Naive thymus-derived CD4-positive, alpha-beta T cell (primary cell): ENCODE measurements around the gene SCYL2. TPM values are rescaled to one million over a fixed set of nuclear protein-coding genes. Genes with fewer than 3 reads are reported as not detected.
A peak's percentile ranks its signal among the peaks of the same experiment; 100 is the strongest.

ENCODE experiments used
- ATAC-seq: fragments of 150-1000 bp; cut with Tn5 transposase; 2 replicates; pipeline ENCODE4 v1.10.0; 2021; ENCODE audit warnings: mild to moderate bottlenecking, moderate library complexity
- CTCF ChIA-PET: fragments of 350-600 bp; sonication (Branson Sonifier 250); formaldehyde crosslinking; loops from one replicate; lab custom pipeline; 2021; ENCODE audit warnings: antibody characterized with exemption; lab: Charles Lee
- POLR2A ChIA-PET: fragments of 350-600 bp; sonication (Branson Sonifier 250); formaldehyde crosslinking; loops from one replicate; lab custom pipeline; 2021; ENCODE audit warnings: antibody characterized with exemption, inconsistent platforms; lab: Charles Lee
- DNase-seq, 9 donors: peaks; one replicate each; pipeline versions ENCODE4 v3.0.0 to v3.0.0-alpha.2; 2020 to 2022; ENCODE audit warnings: mixed read lengths in 1 of 9
- H3K27ac ChIP-seq: one replicate; pipeline ENCODE4 v1.7.0; 2013; ENCODE audit warnings: mild to moderate bottlenecking, low read depth, low read length, moderate library complexity
- H3K27me3 ChIP-seq, 2 donors: one replicate each; pipeline ENCODE4 v1.7.0; 2013; ENCODE audit warnings: low read length in 2 of 2, mild to moderate bottlenecking in 2 of 2, moderate library complexity in 2 of 2; ENCODE audit not compliant: control insufficient read depth in 2 of 2, insufficient read depth in 2 of 2
- H3K36me3 ChIP-seq, 3 experiments: 1 replicate in 2 of 3; 2 replicates in 1 of 3; pipeline ENCODE4 v1.7.0; 2013; ENCODE audit warnings: low read length in 3 of 3, mild to moderate bottlenecking in 3 of 3, moderate library complexity in 1 of 3; ENCODE audit not compliant: insufficient read depth in 3 of 3, control insufficient read depth in 2 of 3
- H3K4me1 ChIP-seq, 2 donors: one replicate each; pipeline ENCODE4 v1.7.0; 2013; ENCODE audit warnings: low read length in 2 of 2, mild to moderate bottlenecking in 2 of 2, moderate library complexity in 1 of 2; ENCODE audit not compliant: control insufficient read depth in 2 of 2, insufficient read depth in 2 of 2
- H3K4me3 ChIP-seq: 2 replicates; pipeline ENCODE4 v1.7.0; 2013; ENCODE audit warnings: mild to moderate bottlenecking, low read length
- H3K9me3 ChIP-seq, 3 experiments: 1 replicate in 2 of 3; 2 replicates in 1 of 3; pipeline ENCODE4 v1.7.0; 2013; ENCODE audit warnings: low read length in 3 of 3; ENCODE audit not compliant: control insufficient read depth in 2 of 3
- H3K27ac Mint-ChIP-seq, 9 donors: one replicate each; pipeline ENCODE4 v1.8.0; 2020 to 2022; ENCODE audit warnings: mixed read lengths in 9 of 9, mild to moderate bottlenecking in 8 of 9, moderate library complexity in 5 of 9, inconsistent platforms in 2 of 9
- H3K27me3 Mint-ChIP-seq, 5 donors: one replicate each; pipeline ENCODE4 v1.8.0; 2021 to 2022; ENCODE audit warnings: mixed read lengths in 5 of 5, mild to moderate bottlenecking in 1 of 5
- H3K36me3 Mint-ChIP-seq, 5 donors: one replicate each; pipeline ENCODE4 v1.8.0; 2020 to 2022; ENCODE audit warnings: mixed read lengths in 5 of 5, mild to moderate bottlenecking in 3 of 5, inconsistent platforms in 1 of 5
- H3K4me1 Mint-ChIP-seq, 7 donors: one replicate each; pipeline ENCODE4 v1.8.0; 2020 to 2022; ENCODE audit warnings: mixed read lengths in 7 of 7, mild to moderate bottlenecking in 3 of 7, inconsistent platforms in 1 of 7
- H3K4me3 Mint-ChIP-seq, 10 donors: one replicate each; pipeline ENCODE4 v1.8.0; 2020 to 2022; ENCODE audit warnings: mild to moderate bottlenecking in 10 of 10, mixed read lengths in 10 of 10, moderate library complexity in 6 of 10, inconsistent platforms in 2 of 10
- H3K9me3 Mint-ChIP-seq, 11 donors: one replicate each; pipeline ENCODE4 v1.8.0; 2020 to 2022; ENCODE audit warnings: mixed read lengths in 11 of 11, mild to moderate bottlenecking in 4 of 11, inconsistent platforms in 1 of 11, moderate library complexity in 1 of 11
- intact Hi-C, 2 donors: fragments of 100-400 bp; cut with micrococcal nuclease; formaldehyde crosslinking; loops; one replicate each; pipeline ENCODE4 v1.15.1; 2023
- polyA plus RNA-seq, 2 donors: library from polyadenylated mRNA; unstranded; fragments of 300-500 nt; fragmentation: Illumina TruSeq; gene quantifications; one replicate each; pipeline ENCODE4 v1.2.3, GENCODE V29; 2021
- total RNA-seq, 6 experiments: library from RNA in 5 of 6; stranded (reverse) in 5 of 6; gene quantifications; 1 replicate in 5 of 6; 2 replicates in 1 of 6; pipeline ENCODE4 v1.2.3 and lab custom pipeline; 2021 to 2026

SCYL2 gene
- total and polyA plus RNA-seq, 7 experiments from 2014 or later = 18.9 to 49.4 (median 36.4) TPM

DNA sequence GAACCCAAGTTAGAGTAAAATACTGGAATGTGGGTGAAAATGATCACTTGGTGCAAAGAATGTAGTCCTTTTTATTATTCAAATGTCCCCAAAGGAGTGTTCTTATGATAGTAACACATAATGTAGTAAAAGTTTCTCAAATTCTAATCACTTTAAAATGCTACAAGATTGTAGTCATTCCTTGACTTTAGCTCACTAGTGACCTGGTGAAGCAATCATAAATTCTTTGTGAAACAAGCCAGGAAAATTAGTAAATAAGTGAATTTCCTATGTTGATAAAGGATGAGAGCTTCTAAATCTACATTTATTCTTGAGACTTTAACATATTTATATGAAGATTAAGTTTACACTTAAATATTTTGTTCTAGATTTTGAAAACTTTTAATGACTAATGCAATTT lies 59.2 kb downstream of the SCYL2 start:
- Mint-ChIP-seq H3K36me3 (peaks cover 6 to 47% (median 37%) of the 10 kb centered on the region in 5 donors), H3K27ac (no peak overlapping the region), H3K9me3 (no peaks in the 10 kb centered on the region), H3K4me1 (peaks cover 0 to 5% (median 0%) of the 10 kb centered on the region in 7 donors), H3K27me3 (no peaks in the 10 kb centered on the region), H3K4me3 (no peak overlapping the region)
- ATAC-seq (no peak), DNase-seq (no peak)
- Histone ChIP-seq H3K4me3 (no peak overlapping the region), H3K9me3 (no peaks in the 10 kb centered on the region), H3K4me1 (no peaks in the 10 kb centered on the region), H3K36me3 (peaks cover 4 to 16% (median 5%) of the 10 kb centered on the region in 3 experiments), H3K27me3 (no peaks in the 10 kb centered on the region), H3K27ac (no peak overlapping the region)
- CTCF ChIA-PET = no interaction called here
- intact Hi-C loops = no loop called here
- POLR2A ChIA-PET = no interaction called here

GRCh38 chr12:100329800-100330199 lies 62.8 kb downstream of the SCYL2 start:
- H3K4me1 Mint-ChIP-seq = peaks cover 0 to 12% (median 0%) of the 10 kb centered on the region in 7 donors
- H3K27ac Mint-ChIP-seq = no peak overlapping the region
- POLR2A ChIA-PET = no interaction called here
- Histone ChIP-seq H3K4me3 (no peak overlapping the region), H3K36me3 (peaks cover 0 to 30% (median 0%) of the 10 kb centered on the region in 3 experiments), H3K27me3 (no peaks in the 10 kb centered on the region), H3K9me3 (no peaks in the 10 kb centered on the region), H3K4me1 (no peaks in the 10 kb centered on the region), H3K27ac (no peak overlapping the region)
- ATAC-seq (no peak), DNase-seq (no peak)
- peaks cover 12 to 68% (median 45%) of the 10 kb centered on the region in 5 donors for H3K36me3 Mint-ChIP-seq
- CTCF ChIA-PET = no interaction called here
- no peaks in the 10 kb centered on the region for H3K9me3 Mint-ChIP-seq
- intact Hi-C loops = loop anchor here in 1 of 2 donors (5.0 kb wide), 1 partner anchor 62 kb away; the partner anchor contains the start of genes DEPDC4 and SCYL2
- H3K4me3 Mint-ChIP-seq = no peak overlapping the region
- no peaks in the 10 kb centered on the region for H3K27me3 Mint-ChIP-seq

DNA sequence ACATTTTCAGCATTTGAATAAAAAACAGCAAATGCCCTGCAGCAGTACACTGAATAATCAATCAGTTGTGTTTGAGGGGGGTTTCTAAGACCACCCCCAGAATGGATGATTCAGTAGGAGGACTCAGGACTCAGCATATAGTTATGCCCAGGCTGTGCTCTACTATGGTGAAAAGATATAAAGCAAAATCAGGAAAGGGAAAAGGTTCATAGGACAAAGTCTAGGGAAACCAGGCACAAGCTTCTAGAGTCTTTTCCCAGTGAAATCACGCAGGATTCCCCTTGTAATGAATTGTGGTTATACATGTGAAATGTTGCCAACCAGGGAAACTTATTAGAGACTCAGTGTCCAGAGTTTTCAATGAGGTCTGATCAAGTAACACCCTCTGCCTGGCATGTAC lies 64.9 kb downstream of the SCYL2 start:
- H3K36me3 ChIP-seq = peaks cover 0 to 39% (median 0%) of the 10 kb centered on the region in 3 experiments
- no peak overlapping the region for H3K27ac ChIP-seq
- peaks cover 0 to 12% (median 0%) of the 10 kb centered on the region in 7 donors for H3K4me1 Mint-ChIP-seq
- intact Hi-C loops = loop anchor here in 1 of 2 donors (5.0 kb wide), 1 partner anchor 65 kb away; the partner anchor contains the start of genes DEPDC4 and SCYL2
- H3K36me3 Mint-ChIP-seq = peaks cover 17 to 83% (median 46%) of the 10 kb centered on the region in 5 donors
- ATAC-seq = no peak
- no peaks in the 10 kb centered on the region for H3K9me3 ChIP-seq
- peak overlapping the region in 4 of 9 donors; percentile 1 to 51 (median 24) for H3K27ac Mint-ChIP-seq
- ChIA-PET CTCF (no interaction called here), POLR2A (no interaction called here)
- no peaks in the 10 kb centered on the region for H3K27me3 Mint-ChIP-seq
- DNase-seq = no peak
- no peaks in the 10 kb centered on the region for H3K4me1 ChIP-seq
- no peaks in the 10 kb centered on the region for H3K27me3 ChIP-seq
- H3K4me3 ChIP-seq = no peak overlapping the region
- no peak overlapping the region for H3K4me3 Mint-ChIP-seq
- H3K9me3 Mint-ChIP-seq = no peaks in the 10 kb centered on the region

DNA sequence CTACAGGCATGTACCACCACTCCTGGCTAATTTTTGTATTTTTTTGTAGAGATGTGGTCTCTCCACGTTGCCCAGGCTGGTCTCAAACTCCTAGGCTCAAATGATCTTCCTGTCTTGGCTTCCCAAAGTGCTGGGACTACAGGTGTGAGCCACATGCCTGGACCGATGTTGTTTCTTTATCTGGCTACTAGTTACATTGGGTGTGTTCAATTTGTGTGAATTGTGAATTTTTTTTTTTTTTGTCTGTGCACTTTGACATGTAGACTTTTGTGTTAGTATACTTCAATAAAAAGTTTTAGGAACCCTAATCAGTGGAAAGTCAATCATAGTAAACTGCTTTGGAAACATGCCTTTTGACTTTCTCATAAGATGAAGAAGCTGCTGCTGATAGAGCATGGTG lies 65.9 kb downstream of the SCYL2 start:
- ATAC-seq (no peak), DNase-seq (no peak)
- Mint-ChIP-seq H3K4me3 (no peak overlapping the region), H3K27ac (peak overlapping the region in 2 of 9 donors; percentile 18 to 61), H3K27me3 (no peaks in the 10 kb centered on the region), H3K36me3 (peaks cover 18 to 83% (median 49%) of the 10 kb centered on the region in 5 donors), H3K4me1 (peaks cover 0 to 12% (median 0%) of the 10 kb centered on the region in 7 donors), H3K9me3 (no peaks in the 10 kb centered on the region)
- Histone ChIP-seq H3K27ac (no peak overlapping the region), H3K4me1 (no peaks in the 10 kb centered on the region), H3K27me3 (no peaks in the 10 kb centered on the region), H3K4me3 (no peak overlapping the region), H3K9me3 (no peaks in the 10 kb centered on the region), H3K36me3 (peaks cover 0 to 40% (median 0%) of the 10 kb centered on the region in 3 experiments)
- POLR2A ChIA-PET = interaction anchor here (1.3 kb wide), 1 partner anchor 66 kb away, joined by 4 read pairs; the partner anchor contains the start of genes DEPDC4 and SCYL2
- intact Hi-C loops = loop anchor here in 1 of 2 donors (5.0 kb wide), 1 partner anchor 66 kb away; the partner anchor contains the start of genes DEPDC4 and SCYL2
- CTCF ChIA-PET = no interaction called here

DNA sequence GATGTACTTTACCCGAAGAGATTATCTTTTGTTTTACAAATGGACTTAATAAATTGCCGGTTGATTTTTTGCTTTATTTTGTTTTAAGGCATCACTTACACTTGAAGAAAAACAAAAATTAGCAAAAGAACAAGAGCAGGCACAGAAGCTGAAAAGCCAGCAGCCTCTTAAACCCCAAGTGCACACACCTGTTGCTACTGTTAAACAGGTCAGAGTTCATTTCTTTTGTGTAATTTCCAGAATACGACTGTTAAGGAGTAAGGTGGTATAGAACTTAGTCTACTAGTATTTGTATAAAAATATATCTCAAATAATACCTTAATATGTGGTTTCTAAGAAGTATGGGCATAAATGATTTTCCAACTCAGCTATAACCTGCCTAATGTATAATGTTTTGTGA lies 70.3 kb downstream of the SCYL2 start:
- Mint-ChIP-seq H3K4me1 (peaks cover 0 to 6% (median 0%) of the 10 kb centered on the region in 7 donors), H3K9me3 (peaks cover 0 to under 1% (median 0%) of the 10 kb centered on the region in 11 donors), H3K27ac (peak overlapping the region in 2 of 9 donors; percentile 34 to 55), H3K36me3 (peaks cover 15 to 58% (median 30%) of the 10 kb centered on the region in 5 donors), H3K27me3 (no peaks in the 10 kb centered on the region), H3K4me3 (no peak overlapping the region)
- POLR2A ChIA-PET = no interaction called here
- Histone ChIP-seq H3K4me1 (no peaks in the 10 kb centered on the region), H3K36me3 (peaks cover 0 to 23% (median 0%) of the 10 kb centered on the region in 3 experiments), H3K27me3 (no peaks in the 10 kb centered on the region), H3K27ac (no peak overlapping the region), H3K9me3 (no peaks in the 10 kb centered on the region), H3K4me3 (no peak overlapping the region)
- ATAC-seq = no peak
- CTCF ChIA-PET = no interaction called here
- DNase-seq = no peak
- intact Hi-C loops = no loop called here

DNA sequence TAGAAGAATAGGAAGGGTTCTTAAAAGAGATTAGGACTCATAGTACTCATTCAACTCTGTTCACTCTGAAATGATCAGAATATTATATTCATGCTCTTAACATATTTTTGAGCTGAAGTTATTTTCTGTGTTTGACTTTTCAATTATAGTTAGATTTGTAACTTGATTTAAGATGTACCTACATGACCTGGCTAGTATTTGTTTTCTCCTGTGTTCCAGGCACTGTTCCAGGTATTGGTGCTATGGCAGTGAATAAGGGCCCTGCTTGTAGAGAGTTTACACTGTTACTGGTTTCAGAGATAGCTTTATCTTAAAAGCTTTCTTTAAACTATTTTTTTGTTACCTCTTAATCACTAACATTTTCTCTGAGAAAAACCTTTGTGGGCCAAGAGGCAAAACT lies 70.8 kb downstream of the SCYL2 start:
- Mint-ChIP-seq H3K36me3 (peaks cover 19 to 60% (median 32%) of the 10 kb centered on the region in 5 donors), H3K27me3 (no peaks in the 10 kb centered on the region), H3K9me3 (peaks cover 0 to 4% (median 0%) of the 10 kb centered on the region in 11 donors), H3K27ac (peak overlapping the region in 2 of 9 donors; percentile 34 to 55), H3K4me1 (peaks cover 0 to 6% (median 0%) of the 10 kb centered on the region in 7 donors), H3K4me3 (no peak overlapping the region)
- Histone ChIP-seq H3K27me3 (no peaks in the 10 kb centered on the region), H3K27ac (no peak overlapping the region), H3K4me3 (no peak overlapping the region), H3K36me3 (peaks cover 0 to 19% (median 0%) of the 10 kb centered on the region in 3 experiments), H3K9me3 (no peaks in the 10 kb centered on the region), H3K4me1 (no peaks in the 10 kb centered on the region)
- CTCF ChIA-PET = no interaction called here
- intact Hi-C loops = no loop called here
- DNase-seq (no peak), ATAC-seq (no peak)
- POLR2A ChIA-PET = interaction anchor here (0.6 kb wide), 1 partner anchor 20 kb away, joined by 3 read pairs; no protein-coding TSS in a partner anchor
